ENCODE data around the gene SFMBT1. TPM values are rescaled to one million over a fixed set of nuclear protein-coding genes. Genes with fewer than 3 reads are reported as not detected.

The SFMBT1 gene
- total RNA-seq, 1 donor from 2014 or later, result 8.4 TPM

DNA sequence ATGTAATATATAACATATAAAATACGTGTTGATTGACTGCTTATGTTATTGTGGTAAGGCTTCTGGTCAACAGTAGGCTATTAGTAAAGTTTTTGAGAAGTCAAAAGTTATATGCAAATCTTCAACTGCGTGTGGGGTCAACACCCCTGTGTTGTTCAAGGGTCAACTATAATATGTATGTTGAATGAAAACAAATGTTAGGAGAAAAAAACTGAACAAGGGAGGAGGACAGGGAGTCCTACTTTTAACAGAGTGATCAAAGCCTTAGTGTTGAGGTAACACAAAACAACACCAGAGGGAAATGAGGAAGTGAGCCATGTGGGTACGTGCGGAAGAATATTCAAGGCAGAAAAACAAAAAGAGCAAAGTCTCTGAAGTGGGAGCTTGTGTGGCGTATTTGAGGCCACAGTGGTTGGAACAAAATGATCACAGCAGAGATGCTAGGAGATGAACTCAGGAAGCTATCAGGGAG is 62.5 kb downstream of the SFMBT1 start:
- no peaks in the 10 kb centered on the region for H3K36me3 Mint-ChIP-seq (ENCODE audit: low read depth)
- H3K27ac Mint-ChIP-seq (ENCODE audit: unreplicated experiment), result no peak overlapping the region
- no peaks in the 10 kb centered on the region for H3K4me1 Mint-ChIP-seq (ENCODE audit: low read depth)
- no peak for TF ChIP-seq CTCF (IDR thresholded peaks at IDR 0.05)
- DNase-seq (ENCODE audit: low spot score), result no peak
- H3K27me3 Mint-ChIP-seq (ENCODE audit: low read depth), result no peaks in the 10 kb centered on the region
- no peak overlapping the region for H3K4me3 Mint-ChIP-seq (ENCODE audit: unreplicated experiment)
- no peaks in the 10 kb centered on the region for H3K9me3 Mint-ChIP-seq (ENCODE audit: low read depth)

GRCh38 chr3:52982839-52983238 is 63.0 kb downstream of the SFMBT1 start:
- no peak overlapping the region for H3K4me3 Mint-ChIP-seq (ENCODE audit: unreplicated experiment)
- DNase-seq (ENCODE audit: low spot score), result no peak
- no peaks in the 10 kb centered on the region for H3K27me3 Mint-ChIP-seq (ENCODE audit: low read depth)
- H3K4me1 Mint-ChIP-seq (ENCODE audit: low read depth), result no peaks in the 10 kb centered on the region
- TF ChIP-seq CTCF (IDR thresholded peaks at IDR 0.05), result no peak
- no peaks in the 10 kb centered on the region for H3K36me3 Mint-ChIP-seq (ENCODE audit: low read depth)
- H3K9me3 Mint-ChIP-seq (ENCODE audit: low read depth), result no peaks in the 10 kb centered on the region
- H3K27ac Mint-ChIP-seq (ENCODE audit: unreplicated experiment), result no peak overlapping the region

DNA sequence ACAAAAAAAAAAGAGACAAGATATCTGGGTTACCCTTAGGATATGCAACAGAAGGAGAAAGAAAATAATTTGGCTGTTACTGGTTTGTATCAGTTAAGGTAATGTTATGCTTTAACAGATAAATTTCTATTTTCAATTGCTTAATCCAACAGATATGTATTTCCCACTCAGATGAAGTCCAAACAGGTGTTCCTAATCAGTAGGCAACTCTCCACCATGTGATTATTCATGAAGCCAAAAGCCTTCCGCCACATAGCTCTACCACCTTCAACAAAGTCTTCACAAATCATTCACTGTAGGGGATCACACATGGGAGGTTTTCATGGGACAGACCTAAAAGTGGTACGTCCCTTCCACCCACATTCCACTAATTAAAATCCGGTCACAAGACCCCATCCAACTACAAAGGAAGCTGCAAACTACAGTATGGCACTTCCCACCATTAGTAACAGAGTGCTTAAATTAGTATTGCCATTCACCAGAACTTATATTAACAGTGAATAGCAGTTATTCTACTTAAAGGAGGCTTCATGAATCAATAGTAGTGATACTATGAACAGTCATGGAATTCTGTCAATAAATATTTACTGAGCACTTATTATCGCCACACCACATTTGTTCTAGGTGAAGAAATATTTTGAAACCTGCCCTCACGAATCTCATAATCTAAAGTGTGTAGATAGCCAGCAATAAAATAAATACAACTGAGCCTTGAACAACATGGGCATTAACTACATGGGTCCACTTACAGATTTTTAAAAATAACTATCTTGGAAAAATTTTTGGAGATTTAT is 66.5 kb downstream of the SFMBT1 start:
- Mint-ChIP-seq H3K4me1 (ENCODE audit: low read depth) (no peaks in the 10 kb centered on the region), H3K27me3 (ENCODE audit: low read depth) (no peaks in the 10 kb centered on the region), H3K4me3 (ENCODE audit: unreplicated experiment) (no peak overlapping the region), H3K27ac (ENCODE audit: unreplicated experiment) (no peak overlapping the region), H3K36me3 (ENCODE audit: low read depth) (no peaks in the 10 kb centered on the region), H3K9me3 (ENCODE audit: low read depth) (no peaks in the 10 kb centered on the region)
- DNase-seq (ENCODE audit: low spot score), result no peak
- TF ChIP-seq CTCF (IDR thresholded peaks at IDR 0.05), result no peak

DNA sequence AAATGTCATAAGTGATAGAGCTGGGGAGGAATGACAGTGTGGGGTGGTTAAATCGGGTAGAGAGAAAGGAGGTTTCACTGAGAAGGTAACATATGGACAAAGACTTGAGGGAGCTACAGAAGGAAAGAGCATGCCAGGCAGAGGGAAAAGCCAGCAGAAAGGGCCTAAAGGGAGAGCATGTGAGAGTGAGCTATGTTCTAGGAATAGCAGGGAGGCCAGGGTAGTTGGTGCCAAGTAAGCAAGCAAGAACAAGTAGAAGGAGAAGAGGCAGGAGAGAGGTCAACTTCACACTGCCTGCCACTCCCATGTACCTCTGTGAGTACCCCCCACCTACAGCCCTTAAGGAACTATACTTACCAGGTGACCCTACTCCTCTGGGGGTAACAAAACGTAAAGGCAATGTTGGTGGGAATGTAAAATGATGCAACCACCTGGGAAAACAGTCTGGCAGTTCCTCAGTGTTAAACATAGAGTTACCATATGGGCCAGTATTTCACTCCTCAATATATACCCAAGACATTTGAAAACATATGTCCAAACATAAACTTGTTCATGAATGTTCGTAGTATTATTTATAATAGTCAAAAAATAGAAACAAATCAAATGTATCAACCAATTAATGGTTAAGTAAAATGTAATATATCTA is 67.6 kb downstream of the SFMBT1 start:
- no peaks in the 10 kb centered on the region for H3K4me1 Mint-ChIP-seq (ENCODE audit: low read depth)
- no peaks in the 10 kb centered on the region for H3K27me3 Mint-ChIP-seq (ENCODE audit: low read depth)
- H3K9me3 Mint-ChIP-seq (ENCODE audit: low read depth), result no peaks in the 10 kb centered on the region
- DNase-seq (ENCODE audit: low spot score), result no peak
- no peaks in the 10 kb centered on the region for H3K36me3 Mint-ChIP-seq (ENCODE audit: low read depth)
- no peak for TF ChIP-seq CTCF (IDR thresholded peaks at IDR 0.05)
- H3K27ac Mint-ChIP-seq (ENCODE audit: unreplicated experiment), result peak overlapping the region; percentile 12
- no peak overlapping the region for H3K4me3 Mint-ChIP-seq (ENCODE audit: unreplicated experiment)

GRCh38 chr3:52973806-52974205 is 72.1 kb downstream of the SFMBT1 start:
- no peak overlapping the region for H3K27ac Mint-ChIP-seq (ENCODE audit: unreplicated experiment)
- no peaks in the 10 kb centered on the region for H3K4me1 Mint-ChIP-seq (ENCODE audit: low read depth)
- TF ChIP-seq CTCF (IDR thresholded peaks at IDR 0.05), result no peak
- H3K36me3 Mint-ChIP-seq (ENCODE audit: low read depth), result peaks cover 3% of the 10 kb centered on the region
- H3K4me3 Mint-ChIP-seq (ENCODE audit: unreplicated experiment), result no peak overlapping the region
- H3K27me3 Mint-ChIP-seq (ENCODE audit: low read depth), result no peaks in the 10 kb centered on the region
- no peaks in the 10 kb centered on the region for H3K9me3 Mint-ChIP-seq (ENCODE audit: low read depth)
- DNase-seq (ENCODE audit: low spot score), result no peak

Measured in chondrocyte (in vitro differentiated cells).